NCI-H446 treated with DMSO at 0.1 percent for 48 hours (cell line): ENCODE measurements around the gene HARS1.
"Not testable (repeated sequence)": the region's sequence is repeated elsewhere in the genome, so short reads cannot be mapped to it uniquely, and the experiment has no call there.

Source experiments
- DNase-seq: peaks from one replicate; lab custom pipeline; 2025; lab: John Stamatoyannopoulos, UW

Gene HARS1

DNA sequence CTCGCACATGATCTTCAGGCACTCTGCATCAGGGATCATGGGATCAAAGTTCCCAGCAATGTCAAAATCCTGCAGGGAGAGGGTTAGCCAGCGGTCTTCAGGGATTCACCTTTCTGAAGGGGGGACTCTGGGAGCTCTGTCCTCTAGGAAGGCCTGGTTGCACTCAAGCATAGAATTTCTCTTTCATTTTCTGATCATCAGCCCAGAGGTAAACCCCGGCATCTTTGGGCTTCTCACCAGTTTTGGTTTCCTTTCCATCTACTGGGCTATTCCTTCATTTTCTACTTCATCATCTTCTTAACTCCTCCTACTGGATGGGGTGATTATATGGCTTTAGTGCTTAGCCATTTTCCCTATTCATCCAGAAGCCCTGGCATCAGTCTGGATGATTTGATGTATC lies 13.2 kb downstream of the HARS1 start:
- DNase-seq: no peak

DNA sequence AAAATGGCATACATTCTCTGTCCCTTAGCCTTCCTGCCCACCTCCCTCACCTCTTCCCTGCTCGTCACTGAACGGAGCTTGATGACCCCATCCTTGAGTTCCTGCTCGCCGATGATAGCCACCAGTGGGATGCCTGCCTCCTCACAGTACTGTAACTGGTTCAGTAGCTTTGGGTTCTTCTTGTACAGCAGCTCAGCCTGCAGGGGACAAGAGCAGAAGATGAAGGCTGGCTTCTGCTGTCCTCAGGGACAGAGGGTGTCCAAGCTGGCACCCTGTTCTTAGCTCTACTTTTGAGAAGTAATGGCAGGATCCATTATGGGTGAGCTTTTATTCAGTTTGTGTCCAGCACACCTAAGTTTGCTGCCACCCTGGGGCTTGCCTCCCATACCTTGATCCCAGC lies 16.5 kb downstream of the HARS1 start:
- DNase-seq: no peak

DNA sequence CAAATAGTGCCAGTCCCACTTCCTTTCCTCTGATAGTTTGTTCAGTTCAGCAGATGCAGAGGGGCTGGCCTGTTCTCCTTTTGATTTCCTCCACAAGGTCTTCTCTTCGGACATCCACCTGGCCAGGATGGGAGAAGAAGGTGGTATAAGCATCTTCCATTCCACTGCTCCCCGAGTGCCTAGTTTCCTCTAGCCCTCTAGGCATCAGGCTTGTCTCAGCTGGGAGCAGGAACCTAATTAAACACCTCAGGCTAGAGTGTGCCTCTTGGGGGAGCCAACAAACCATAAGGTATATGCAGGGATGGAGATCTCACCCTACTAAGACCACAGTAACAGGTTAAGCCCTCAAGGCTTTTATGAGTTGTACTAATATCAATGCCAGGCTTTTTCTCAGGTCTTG lies 17.0 kb downstream of the HARS1 start:
- DNase-seq: no peak

GRCh38 chr5:140673187-140673976 lies 17.8 kb downstream of the HARS1 start, which contains the start of gene DND1:
Gene DND1 (minus strand): TSS chr5:140673576. CDS start chr5:140673542, 34 bp downstream.
- DNase-seq: no peak

DNA sequence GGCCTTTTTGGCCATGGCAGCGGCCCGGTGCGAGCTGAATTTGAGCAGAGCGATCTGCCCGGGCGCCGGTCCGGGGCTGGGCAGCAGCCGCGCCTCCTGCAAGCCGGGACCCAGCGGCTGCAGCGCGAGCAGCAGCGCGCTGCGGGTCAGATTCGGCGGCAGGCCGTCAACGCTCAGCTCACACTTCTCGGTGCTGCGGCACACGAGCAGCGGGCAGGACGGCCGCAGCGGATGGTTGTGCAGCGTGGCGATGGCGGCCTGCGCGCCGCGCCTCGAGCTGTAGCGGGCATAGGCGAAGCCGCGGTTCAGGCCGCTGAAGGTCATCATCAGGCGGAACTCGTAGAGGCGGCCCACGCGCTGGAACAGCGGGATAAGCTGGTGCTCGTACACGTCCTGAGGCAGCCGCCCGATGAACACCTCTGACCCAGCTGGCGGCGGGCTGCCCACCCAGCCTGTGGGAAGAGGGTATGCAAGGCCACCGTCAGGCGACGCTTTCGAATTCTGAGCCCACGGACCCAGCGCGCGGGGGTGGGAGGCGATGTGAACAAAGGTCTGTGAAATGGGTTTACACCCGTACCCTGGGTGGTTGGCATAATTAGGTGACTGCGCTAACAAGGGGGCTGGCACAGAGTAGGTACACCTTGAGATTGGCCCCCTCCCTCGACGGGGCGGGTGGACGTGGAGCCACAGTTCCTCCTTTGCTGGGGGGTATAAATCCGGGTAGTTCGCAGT lies 18.5 kb downstream of the HARS1 start:
- no peak for DNase-seq

DNA sequence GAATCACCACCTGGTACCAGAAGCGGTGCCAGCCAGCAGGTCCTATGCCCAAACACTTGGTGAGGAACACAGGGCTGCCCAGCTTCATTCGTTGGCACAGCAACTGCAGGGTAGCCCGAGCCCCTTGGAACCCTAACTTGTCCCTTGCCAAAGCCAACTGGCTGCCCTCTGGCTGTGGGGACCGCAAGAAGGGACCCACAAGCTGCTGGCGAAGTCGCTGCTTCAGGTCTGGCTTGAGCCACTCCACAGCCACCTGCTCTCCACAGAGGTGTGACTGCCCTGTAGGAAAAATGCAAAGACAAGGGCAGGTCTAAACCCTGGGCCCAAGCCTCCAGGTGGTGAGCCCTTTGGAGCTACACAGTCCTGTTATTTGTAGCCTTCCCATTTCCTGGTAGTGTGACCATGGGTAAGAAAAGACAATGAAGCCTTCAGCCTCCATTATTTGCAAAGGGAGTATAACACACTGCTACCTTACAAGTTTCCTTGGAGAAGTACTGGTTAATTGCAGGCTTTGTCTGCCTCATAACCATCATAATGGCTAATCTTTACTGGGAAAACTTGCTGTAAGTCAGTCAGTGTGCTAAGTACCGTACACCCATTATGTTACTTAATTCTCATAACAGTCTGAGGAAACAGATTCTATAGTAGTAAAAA lies 19.6 kb downstream of the HARS1 start:
- no peak for DNase-seq

GRCh38 chr5:140671035-140671434 lies 20.1 kb downstream of the HARS1 start:
- not testable (repeated sequence) for DNase-seq

- DNase-seq: peak; percentile 74
Measured at GRCh38 chr5:140664359-140665119, 26.6 kb downstream of the HARS1 start, which contains the start of gene WDR55. Gene WDR55 (plus strand): TSS chr5:140664904. CDS start chr5:140664913, 9 bp downstream.

DNA sequence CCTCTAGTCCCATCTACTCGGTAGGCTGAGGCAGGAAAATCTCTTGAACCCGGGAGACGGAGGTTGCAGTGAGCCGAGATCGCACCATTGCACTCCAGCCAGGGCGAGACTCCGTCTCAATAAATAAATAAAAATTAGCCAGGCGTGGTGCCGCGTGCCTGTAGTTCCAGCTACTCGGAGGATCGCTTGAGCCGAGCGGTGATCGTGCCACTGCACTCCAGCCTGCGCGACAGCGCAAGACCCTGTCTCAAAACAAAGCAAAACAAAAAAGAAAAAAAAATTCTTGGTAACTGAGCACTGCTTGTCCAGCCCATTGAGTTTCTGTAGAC lies 27.2 kb downstream of the HARS1 start:
- DNase-seq: no peak

DNA sequence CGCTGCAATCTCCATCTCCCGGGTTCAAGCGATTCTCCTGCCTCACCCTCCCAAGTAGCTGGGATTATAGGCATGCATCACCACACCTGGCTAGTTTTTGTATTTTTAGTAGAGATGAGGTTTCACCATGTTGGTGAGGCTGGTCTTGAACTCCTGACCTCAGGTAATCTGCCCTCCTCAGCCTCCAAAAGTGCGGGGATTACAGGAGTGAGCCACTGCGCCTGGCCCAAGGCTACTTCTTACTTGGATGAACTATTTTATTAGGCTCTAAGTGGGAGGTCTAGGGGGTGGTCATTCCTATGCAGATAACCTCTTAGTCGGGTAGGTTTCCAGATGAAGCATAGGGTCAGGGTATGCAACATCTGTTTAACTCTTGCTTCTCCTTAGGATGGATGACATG lies 30.8 kb downstream of the HARS1 start:
- not testable (repeated sequence) for DNase-seq

GRCh38 chr5:140658870-140659269 lies 32.3 kb downstream of the HARS1 start:
- no peak for DNase-seq

GRCh38 chr5:140647042-140647419 lies 44.1 kb downstream of the HARS1 start:
- no peak for DNase-seq

DNA sequence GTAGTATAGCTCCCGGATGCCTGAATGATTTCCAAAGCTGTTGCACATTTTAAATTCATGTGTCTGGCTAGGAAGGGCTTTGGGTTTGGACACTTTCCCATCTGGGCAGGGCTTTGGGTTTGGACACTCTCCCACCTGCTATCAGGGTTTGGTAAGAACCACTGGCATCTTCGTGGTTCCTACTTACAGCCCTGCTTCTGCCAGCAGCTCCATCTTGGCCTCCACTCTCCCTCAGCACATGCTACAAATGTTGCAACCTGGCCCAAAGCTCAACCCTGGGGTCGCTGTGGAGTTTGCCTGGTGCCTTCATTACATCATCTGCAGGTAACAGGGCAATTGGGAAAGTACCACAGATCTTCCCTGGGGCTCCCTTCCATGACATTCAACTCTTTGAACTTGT lies 48.5 kb downstream of the HARS1 start:
- DNase-seq: no peak

DNA sequence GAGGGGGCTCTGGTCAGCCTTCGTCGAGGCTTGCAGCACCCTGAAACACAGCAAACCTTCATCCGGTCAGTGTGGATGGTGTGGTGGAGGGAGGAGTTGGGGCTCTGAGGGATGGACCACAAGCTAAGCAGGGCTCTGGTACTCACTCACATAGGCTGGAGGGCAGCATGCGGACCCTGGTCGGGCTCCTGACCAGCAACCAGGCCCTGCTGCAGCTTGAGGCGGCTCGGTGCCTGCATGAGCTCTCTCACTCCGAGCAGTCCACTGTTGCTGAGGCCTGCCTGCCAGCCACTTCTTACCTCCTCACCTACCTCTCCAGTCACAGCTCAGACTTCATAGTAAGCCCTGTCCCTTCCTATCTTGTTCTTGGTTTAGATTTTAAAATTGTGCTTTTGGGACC lies 49.5 kb downstream of the HARS1 start:
- no peak for DNase-seq

DNA sequence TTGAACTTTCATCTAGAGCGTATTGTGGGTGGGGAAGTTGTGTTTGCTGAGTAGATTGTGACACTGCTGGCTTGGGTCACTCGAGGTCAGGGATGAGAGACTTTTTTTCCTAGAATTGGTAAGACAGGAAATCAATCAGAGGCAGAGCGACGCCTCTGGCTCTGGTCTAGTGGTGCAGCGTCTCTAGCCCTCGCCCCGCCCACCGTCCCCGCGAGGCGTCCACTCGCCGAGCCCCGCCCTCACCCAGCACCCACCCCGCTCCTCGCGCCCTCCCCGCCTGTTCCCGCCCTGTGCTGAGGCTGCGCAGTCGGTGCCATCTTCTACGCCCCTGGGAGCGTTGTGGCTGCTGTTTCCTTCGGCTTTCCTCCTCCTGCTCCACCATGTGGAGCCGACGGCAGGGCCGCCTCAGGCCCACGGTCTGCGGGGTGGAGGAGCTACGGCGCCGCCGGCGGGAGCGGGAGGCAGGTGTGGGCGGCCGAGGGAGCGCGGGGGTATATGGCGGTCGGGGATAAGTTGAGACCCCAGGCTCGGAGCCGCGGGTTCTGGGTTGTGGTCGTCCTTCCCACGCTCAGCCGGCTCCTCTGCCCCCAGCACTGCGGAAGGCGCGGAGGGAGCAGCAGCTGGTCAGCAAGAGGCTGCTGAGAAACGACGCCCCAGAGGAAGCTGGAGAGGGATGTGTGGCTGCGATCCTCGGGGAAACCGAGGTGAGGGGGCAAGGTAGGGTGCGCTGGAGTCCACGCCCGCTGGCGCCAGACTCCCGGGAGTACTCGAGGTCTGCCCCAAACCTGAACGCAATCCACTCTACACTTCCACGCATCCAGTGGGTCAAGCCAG lies 51.8 kb downstream of the HARS1 start, which contains the start of gene TMCO6:
Gene TMCO6 (plus strand): TSS at position 304 of the 834 bp plus-strand sequence. CDS start 77 bp downstream, at position 381.
- peak; percentile 84 for DNase-seq

DNA sequence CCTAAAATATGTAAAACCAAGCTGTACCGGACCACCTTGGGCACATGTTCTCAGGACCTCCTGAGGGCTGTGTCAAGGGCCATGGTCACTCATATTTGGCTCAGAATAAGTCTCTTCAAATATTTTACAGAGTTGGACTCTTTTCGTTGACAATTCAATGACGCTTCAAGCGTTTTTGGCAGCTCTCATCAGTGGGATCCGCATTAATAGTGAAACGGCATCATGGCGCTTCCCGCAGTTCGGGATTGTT lies 52.3 kb downstream of the HARS1 start:
- DNase-seq: not testable (repeated sequence)

- DNase-seq: no peak
Measured at GRCh38 chr5:140637371-140638100, 53.6 kb downstream of the HARS1 start.

DNA sequence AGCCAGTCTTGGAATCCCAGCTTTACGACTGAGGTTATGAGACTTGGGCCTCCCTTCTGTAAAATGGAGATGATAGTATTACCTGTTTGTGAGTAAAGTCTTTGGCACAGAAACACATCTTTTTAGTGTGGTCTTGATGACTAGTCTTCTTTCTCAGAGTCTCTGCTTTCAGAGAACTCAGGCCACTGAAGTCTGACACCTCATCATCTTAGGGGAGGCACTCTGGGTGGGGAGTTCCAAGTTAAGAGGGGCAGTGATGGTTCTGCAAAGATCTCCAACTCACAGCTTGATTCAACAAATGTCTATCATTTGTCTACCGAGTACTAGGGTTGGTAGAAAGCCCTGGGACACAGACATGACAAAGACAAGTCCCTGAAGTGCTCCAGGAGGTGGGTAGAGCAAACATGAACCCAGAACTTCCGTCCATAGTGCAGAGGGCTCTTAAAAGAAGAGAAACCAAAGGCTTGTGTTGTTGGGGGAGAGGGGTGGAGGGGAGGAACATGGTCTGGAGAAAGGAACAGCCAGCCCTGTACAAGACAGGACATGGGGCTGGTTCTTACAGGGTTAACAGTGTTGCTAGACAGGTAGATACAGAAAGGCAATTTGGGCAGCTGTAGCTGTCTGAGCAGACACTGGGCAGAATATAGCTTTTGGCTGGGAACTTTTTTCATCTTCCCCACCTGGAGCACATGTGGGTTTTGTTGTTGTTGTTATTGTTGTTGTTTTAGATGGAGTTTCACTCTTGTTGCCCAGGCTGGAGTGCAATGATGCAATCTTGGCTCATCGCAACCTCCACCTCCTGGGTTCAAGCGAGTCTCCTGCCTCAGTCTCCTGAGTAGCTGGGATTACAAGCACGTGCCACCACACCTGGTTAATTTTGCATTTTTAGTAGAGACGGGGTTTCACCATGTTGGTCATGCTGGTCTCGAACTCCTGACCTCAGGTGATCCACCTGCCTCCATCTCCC lies 55.6 kb downstream of the HARS1 start:
- DNase-seq: no peak

DNA sequence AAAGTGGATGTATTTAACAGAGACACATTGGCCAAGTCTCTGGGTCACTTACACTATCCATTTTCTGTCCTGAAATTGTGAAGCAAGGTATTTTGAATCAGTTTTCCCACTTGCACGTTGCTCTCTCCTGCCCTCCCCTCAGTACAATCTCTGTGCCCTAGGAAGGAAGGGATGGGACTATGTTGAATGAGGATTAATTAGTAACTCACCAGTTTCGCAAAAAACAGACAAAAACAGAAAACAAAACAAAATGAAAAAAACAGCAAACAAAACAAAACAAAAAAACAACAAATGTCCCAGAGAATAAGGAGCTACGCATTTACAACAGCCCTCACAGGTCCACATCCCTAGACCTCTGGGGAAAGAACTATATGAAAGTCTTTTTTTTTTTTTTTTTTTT lies 57.1 kb downstream of the HARS1 start:
- no peak for DNase-seq

- no peak for DNase-seq
Measured at GRCh38 chr5:140633501-140633900, 57.7 kb downstream of the HARS1 start.
